Measurements from ENCODE around the gene FBXO2.

DNA sequence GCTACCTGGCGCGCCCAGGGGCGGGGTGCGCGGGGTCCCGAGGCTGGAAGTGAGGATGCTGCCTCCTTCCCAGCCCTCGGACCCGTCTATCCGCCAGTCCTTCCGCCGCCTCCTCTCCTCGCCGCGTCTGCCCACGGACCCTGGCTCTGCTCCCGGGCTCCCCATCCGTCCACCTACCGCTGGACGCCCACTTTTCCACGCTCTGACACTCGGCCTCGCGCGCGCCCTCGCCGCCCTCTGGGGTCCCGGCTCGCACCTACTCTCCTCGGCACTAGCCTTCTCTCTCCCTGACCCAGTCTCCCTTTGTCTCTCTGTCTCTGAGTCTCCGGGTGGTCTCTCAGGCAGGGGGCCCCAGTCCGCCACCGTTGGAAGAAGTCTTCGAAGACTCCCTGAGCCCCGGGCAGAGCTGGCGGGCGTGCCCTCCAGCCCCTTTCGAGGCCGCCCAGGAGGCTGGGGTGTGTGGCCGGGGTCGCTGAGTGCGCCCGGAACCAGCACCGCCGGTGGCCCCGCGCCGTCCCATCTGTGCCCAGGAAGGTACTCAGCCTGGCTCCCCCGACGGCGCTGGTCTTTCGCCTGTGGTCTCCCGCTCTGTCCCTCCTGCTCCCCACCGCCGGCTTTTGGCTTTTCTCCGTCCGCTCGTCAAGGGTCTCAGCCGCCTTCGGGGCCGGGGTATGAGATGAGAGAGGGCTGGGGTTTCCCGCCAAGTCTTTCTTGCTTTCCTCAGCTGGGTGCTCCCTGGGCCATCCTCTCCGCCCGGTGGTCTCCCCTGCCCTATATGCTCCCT is 37.9 kb upstream of the FBXO2 start:
- TF ChIP-seq, protein P1, sequence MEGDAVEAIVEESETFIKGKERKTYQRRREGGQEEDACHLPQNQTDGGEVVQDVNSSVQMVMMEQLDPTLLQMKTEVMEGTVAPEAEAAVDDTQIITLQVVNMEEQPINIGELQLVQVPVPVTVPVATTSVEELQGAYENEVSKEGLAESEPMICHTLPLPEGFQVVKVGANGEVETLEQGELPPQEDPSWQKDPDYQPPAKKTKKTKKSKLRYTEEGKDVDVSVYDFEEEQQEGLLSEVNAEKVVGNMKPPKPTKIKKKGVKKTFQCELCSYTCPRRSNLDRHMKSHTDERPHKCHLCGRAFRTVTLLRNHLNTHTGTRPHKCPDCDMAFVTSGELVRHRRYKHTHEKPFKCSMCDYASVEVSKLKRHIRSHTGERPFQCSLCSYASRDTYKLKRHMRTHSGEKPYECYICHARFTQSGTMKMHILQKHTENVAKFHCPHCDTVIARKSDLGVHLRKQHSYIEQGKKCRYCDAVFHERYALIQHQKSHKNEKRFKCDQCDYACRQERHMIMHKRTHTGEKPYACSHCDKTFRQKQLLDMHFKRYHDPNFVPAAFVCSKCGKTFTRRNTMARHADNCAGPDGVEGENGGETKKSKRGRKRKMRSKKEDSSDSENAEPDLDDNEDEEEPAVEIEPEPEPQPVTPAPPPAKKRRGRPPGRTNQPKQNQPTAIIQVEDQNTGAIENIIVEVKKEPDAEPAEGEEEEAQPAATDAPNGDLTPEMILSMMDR (IDR thresholded peaks at IDR 0.05) = no peak
- no peak for TF ChIP-seq POLR2A (IDR thresholded peaks at IDR 0.05)
- TF ChIP-seq POLR2AphosphoS5 (IDR thresholded peaks at IDR 0.05) = no peak

Measured in prostate gland (tissue), 2 donors.